GM23248 (cell line): ENCODE data around the gene RSAD2.

Source experiments
- EZH2 ChIP-seq: fragments of 200-600 bp; sonication (generic); IDR thresholded peaks from 2 replicates; pipeline ENCODE4 v1.6.1; 2018; ENCODE audit warnings: antibody characterized with exemption, mild to moderate bottlenecking; ENCODE audit not compliant: insufficient read depth, poor library complexity, severe bottlenecking
- EZH2phosphoT487 ChIP-seq: fragments of 200-600 bp; sonication (generic); IDR thresholded peaks from 2 replicates; pipeline ENCODE4 v1.6.1; 2018; ENCODE audit warnings: antibody characterized with exemption, moderate library complexity, mild to moderate bottlenecking, low read depth; ENCODE audit not compliant: insufficient read depth

DNA sequence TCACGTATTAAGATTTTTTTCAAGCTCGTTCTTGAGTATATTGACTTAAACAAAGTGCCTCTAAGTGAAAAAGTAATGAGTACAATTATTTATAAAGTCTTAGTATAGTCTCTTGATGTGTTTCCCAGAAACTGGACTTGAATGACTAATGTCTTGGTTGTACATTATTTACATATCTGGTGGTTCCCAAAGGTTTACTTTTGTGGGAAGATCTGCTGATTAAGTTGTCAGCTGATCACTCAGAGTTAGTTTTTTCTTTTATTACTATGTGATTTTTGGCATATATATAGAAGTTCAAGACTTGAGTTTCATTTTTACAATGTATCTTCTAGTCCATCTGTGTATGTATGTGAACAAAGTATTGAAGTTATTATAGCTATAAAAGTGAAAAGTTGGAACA lies 69.1 kb downstream of the RSAD2 start:
- TF ChIP-seq EZH2 = no peak
- peak; percentile 95 for TF ChIP-seq EZH2phosphoT487
